GM12801 (cell line): ENCODE results near the gene ALOX5.

ENCODE experiments used
- TF ChIP-seq, protein P1 (sequence below): IDR thresholded peaks from one replicate; pipeline ENCODE4 v1.5.1; 2011; ENCODE audit warnings: control low read depth; ENCODE audit not compliant: insufficient read length; ENCODE audit errors: extremely low read depth

ALOX5 gene

DNA sequence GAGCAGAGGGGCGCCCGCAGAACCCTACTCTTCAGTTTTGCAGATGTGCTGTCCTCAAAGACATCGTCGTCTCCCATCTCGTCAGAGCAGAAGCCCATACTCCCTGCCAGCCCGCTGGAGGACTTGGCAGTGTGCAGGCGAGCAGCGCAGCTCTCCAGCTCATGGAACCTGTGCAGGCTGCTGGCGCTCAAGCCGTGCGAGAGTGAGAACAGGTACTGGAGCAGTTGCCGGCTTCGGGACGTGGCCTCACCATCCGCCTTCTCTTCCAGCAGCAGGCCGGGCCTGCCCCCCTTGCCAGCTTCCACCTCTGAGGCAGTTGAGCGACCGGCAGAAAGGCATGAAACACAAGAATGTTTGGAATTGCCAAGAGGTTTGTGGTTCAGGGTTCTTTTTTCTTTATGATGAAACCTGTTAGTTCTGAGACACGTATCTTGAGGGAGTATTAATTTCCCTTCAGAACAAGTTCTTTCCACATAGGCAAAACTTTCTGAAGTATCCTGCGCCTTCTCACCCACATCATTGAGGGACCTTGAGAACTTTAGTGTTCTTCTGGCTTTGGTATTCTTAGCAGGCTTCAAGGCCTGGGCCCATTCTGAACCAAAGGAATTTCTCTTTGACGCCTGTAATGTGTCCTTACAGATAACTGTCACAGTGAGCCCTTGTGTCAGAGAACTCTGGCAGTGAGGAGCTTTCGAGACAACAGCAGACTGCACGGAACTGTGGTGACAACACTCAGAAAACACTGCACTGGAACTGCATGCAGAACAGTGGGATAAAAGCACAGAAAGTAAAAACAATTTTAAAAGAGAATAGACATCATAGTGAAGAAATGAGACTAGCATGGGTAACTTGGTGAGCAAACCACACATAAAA is 89.5 kb downstream of the ALOX5 start:
- TF ChIP-seq, protein P1, sequence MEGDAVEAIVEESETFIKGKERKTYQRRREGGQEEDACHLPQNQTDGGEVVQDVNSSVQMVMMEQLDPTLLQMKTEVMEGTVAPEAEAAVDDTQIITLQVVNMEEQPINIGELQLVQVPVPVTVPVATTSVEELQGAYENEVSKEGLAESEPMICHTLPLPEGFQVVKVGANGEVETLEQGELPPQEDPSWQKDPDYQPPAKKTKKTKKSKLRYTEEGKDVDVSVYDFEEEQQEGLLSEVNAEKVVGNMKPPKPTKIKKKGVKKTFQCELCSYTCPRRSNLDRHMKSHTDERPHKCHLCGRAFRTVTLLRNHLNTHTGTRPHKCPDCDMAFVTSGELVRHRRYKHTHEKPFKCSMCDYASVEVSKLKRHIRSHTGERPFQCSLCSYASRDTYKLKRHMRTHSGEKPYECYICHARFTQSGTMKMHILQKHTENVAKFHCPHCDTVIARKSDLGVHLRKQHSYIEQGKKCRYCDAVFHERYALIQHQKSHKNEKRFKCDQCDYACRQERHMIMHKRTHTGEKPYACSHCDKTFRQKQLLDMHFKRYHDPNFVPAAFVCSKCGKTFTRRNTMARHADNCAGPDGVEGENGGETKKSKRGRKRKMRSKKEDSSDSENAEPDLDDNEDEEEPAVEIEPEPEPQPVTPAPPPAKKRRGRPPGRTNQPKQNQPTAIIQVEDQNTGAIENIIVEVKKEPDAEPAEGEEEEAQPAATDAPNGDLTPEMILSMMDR, result no peak

DNA sequence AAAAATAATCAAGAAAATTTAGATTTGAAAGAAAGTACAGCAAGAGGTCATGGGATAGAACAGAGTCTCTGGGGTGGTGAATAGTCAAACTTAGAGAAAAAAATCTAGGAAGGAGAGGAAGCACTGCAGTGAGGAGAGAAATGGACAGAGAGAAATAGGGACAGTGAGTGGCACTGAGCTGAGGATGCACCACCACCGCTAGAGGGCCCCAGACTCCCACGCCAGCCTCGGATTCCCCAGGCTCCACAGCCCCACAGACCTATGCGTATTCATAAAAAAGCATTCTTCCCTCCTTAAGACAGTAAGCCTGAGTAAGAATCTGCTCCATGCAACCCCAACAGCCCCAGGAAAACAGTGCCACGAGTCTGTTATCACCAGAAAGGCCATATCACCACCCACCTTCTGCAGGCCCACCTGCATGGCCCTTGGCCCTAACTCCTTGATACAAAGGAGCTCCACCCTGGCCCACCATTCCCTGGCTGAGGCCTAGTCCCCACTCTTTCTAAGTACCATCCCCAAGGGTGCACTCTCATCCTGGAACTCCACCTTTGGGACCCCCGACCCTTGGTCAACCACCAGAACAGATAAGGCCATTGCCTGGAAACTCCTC is 91.0 kb downstream of the ALOX5 start:
- TF ChIP-seq, protein P1, result peak; percentile 92

DNA sequence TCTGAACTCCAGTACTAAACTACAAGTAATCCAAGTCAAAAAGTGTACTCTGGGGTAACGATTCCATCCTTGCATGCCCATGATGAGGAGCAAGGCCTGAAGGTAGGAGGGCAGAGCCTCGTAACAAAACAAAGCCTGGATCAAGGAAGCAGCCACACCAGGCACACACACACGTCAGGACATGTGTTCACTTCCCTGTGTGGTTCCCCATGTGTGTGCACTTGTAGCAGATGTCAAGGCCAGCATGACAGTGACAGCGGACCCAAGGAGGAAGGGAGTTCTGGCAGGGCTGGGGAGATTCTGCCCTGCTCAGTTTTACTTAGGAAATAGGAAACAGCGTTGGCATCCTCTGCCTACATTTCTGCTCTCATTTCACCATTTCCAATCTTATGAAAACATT is 92.8 kb downstream of the ALOX5 start:
- TF ChIP-seq, protein P1, result no peak

DNA sequence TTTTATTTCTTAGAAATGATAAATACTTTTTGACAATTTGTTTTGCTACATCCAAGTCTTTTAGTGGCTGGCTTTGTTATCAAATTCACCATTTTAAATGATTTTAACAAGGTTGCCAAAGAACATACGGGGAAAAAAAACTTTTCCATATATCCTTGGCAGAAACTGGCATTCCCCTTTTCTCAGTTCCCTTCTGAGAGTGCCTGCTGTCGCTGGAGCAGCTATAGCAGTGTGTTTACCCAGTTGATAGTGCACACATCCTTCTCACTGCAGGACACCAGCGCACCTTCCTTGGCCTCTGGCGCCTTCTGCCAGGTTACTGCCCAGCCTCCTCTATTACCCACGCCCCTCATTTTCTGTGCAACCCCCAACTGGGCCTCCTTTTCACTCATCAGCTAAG is 94.1 kb downstream of the ALOX5 start:
- TF ChIP-seq, protein P1, result no peak

DNA sequence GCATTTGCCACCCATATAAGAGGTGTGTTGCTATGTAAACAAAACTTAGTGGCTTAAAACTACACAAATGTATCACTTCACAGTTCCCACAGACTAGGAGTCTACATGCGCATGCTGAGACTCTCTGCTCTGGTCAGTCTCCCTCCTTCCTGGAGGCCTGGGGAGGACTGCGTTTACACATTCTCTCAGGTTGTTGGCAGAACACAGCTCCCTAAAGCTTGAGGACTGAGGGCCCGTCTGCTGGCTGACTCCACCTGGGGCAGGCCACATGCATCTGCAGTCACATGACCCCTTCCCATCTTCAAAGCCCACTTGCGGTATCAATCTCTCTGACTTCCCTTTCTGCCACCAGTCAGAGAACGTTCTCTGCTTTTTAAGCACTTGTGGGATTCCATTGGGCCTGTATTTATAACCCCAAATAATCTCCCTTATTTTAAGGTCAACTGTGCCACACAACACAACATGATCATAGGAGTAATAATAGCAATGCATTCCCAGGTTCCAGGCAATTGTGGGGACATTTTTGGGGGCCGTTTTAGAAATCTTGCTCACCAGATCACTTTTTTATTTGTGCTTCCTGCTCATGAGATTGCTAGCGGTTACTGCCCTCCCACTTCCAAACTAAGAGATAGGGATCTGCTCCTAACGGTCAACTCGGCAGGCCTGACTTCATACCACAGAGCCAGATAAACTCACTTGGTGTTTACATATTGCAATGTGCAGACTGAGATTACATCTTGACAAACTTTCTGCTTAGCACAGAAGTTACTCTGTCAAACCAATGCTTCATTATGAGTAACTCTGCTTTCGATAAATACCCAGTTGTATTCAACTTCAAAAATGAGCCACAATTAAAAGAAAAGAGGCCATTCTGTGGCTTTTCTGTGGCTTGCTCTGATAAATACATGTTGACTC is 96.3 kb downstream of the ALOX5 start:
- TF ChIP-seq, protein P1, result no peak

DNA sequence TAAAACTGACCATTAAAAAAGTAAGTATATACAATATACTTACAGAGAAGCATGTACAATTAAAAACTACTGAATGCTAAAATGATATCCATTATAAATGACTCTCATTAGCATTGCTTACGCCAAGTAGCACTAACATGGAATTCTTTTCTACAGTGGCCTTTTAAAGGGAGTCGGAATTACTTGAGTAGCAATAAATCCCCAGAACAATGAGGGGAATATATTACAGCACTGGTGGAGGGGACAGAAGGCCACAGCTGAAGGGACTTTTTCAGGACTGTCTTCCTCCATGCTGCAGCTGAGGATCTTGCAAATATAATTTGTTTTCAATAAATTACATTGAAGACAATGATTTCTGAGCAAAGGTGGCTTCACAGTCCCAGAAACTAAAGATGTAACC is 97.0 kb downstream of the ALOX5 start:
- TF ChIP-seq, protein P1, result no peak
